Activated CD4-positive, alpha-beta T cell treated with anti-CD3 and anti-CD28 coated beads for 1 hour (primary cell): ENCODE results near the gene ITGA4.

Experiments used
- DNase-seq: peaks from one replicate; pipeline ENCODE4 v3.0.0-alpha.2; 2020

ITGA4 gene

GRCh38 chr2:181576431-181576830 is 119.2 kb downstream of the ITGA4 start:
- DNase-seq = no peak

GRCh38 chr2:181578829-181579228 is 121.6 kb downstream of the ITGA4 start:
- no peak for DNase-seq

DNA sequence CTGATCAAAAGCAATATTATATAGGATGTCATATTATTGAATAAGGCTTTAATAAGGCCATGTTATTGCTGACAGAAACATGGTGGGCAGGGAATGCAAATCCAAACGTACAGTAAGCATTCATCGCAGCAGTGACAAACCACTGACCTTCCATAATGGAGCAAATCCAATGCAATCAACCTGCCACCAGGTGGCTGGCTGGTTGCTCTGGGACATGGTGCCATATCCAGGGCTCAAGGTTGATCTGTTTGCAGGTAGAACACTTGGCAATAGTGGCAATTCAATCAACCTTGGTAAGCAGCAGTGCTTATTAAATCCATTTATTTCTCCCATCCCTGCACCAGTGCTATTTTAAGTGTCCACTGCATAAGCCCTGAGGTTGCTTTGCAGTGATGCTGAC is 124.3 kb downstream of the ITGA4 start:
- no peak for DNase-seq

DNA sequence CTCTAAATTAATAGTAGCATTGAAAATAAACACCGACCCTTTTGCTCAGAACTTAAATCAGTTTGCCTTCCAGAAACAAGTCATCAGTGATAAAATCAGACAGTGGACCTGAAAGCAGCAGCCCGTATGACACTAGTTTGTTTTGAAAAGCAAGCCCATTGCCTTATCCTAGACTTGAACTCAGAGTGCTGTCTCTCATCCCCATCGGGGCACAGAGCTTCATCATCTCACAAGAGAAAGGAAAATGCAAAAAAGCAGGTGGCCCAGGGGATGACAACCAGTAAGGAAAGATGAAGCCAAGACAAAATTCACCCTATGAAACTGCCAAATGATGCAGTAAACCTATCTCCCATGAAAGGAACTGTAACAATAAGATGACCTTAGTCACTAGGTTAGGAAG is 128.5 kb downstream of the ITGA4 start:
- DNase-seq = no peak
